ENCODE results near the gene PLA2G1B. TPM values are rescaled to one million over a fixed set of nuclear protein-coding genes. Genes with fewer than 3 reads are reported as not detected.
A peak's percentile ranks its signal among the peaks of the same experiment; 100 is the strongest.

PLA2G1B gene
- total and polyA plus RNA-seq, 4 donors, result 6.5 to 193 (median 29.1) TPM

DNA sequence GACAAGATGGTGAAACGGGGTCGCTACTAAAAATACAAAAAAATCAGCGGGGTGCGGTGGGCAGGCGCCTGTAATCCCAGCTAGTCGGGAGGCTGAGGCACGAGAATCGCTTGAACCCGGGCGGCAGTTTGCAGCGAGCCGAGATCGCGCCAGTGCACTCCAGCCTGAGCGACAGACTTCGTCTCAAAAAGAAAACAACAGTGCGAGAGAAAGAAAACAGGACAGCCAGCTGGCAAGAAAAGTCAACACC, 35.2 kb downstream of the PLA2G1B start:
- peak overlapping the region; percentile 45 for H3K4me3 ChIP-seq
- H3K36me3 ChIP-seq (ENCODE audit: control insufficient read depth in 4 of 4, insufficient read depth in 4 of 4, low read length in 4 of 4), result no peaks in the 10 kb centered on the region
- H3K4me1 ChIP-seq (ENCODE audit: control insufficient read depth in 5 of 5, insufficient read depth in 5 of 5, low read length in 5 of 5), result peaks cover 0 to 21% (median 0%) of the 10 kb centered on the region in 5 donors
- no peaks in the 10 kb centered on the region for H3K27me3 ChIP-seq (ENCODE audit: control insufficient read depth in 3 of 3, insufficient read depth in 3 of 3, low read length in 2 of 3)
- 0 to 1% methylated on average over 17 of the region's 17 CpGs for WGBS, 2 donors
- DNase-seq (no peak), ATAC-seq (ENCODE audit: insufficient read depth, low FRiP score) (no peak)
- TF ChIP-seq, protein P1, sequence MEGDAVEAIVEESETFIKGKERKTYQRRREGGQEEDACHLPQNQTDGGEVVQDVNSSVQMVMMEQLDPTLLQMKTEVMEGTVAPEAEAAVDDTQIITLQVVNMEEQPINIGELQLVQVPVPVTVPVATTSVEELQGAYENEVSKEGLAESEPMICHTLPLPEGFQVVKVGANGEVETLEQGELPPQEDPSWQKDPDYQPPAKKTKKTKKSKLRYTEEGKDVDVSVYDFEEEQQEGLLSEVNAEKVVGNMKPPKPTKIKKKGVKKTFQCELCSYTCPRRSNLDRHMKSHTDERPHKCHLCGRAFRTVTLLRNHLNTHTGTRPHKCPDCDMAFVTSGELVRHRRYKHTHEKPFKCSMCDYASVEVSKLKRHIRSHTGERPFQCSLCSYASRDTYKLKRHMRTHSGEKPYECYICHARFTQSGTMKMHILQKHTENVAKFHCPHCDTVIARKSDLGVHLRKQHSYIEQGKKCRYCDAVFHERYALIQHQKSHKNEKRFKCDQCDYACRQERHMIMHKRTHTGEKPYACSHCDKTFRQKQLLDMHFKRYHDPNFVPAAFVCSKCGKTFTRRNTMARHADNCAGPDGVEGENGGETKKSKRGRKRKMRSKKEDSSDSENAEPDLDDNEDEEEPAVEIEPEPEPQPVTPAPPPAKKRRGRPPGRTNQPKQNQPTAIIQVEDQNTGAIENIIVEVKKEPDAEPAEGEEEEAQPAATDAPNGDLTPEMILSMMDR (IDR thresholded peaks at IDR 0.05; ENCODE audit: control extremely low read depth, extremely low read depth), result no peak
- H3K9ac ChIP-seq (ENCODE audit: insufficient read depth in 1 of 2, low read length in 2 of 2), result peak overlapping the region; percentile 98 to 100
- H3K9me3 ChIP-seq (ENCODE audit: control insufficient read depth in 4 of 4, insufficient read depth in 3 of 4, low read length in 3 of 4), result no peaks in the 10 kb centered on the region
- peak overlapping the region; percentile 97 to 98 for H3K27ac ChIP-seq (ENCODE audit: low read depth in 1 of 2, low read length in 1 of 2)

DNA sequence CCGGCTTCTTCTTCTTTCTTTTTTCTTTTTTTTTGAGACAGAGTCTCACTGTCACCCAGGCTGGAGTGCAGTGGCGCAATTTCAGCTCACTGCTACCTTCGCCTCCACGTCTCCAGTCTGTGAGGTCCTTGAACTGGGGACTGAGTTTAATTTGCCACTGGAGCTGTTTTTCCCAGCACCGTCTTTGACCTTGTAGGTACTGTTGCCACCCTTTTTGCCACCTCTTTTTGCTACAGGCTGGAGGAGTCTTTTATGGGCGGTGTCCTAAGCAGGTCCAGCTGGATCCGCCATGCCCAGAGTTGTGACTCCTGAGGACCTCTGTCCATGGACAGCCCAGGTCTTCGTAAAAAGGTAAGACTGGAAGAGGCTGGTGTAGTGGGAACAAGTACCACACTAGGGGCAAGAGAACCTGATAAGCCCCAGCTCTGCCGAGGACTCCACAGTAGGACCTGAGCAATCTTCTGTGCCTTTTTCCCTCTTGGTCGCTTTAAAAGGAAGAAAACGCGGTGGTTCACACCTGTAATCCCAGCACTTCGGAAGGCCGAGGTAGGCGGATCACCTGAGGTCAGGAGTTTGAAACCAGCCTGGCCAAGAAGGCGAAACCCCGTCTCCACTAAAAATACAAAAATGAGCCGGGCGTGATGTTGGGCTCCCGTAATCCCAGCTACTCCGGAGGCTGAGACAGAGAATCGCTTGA, 36.8 kb downstream of the PLA2G1B start:
- TF ChIP-seq, protein P1 (IDR thresholded peaks at IDR 0.05; ENCODE audit: control extremely low read depth, extremely low read depth), result no peak
- ATAC-seq (ENCODE audit: insufficient read depth, low FRiP score) (no peak), DNase-seq (peak; percentile 23 to 40 (median 29))
- peaks cover 0 to 21% (median 1%) of the 10 kb centered on the region in 5 donors for H3K4me1 ChIP-seq (ENCODE audit: control insufficient read depth in 5 of 5, insufficient read depth in 5 of 5, low read length in 5 of 5)
- H3K27ac ChIP-seq (ENCODE audit: low read depth in 1 of 2, low read length in 1 of 2), result peak overlapping the region; percentile 62 to 98
- peak overlapping the region; percentile 7 to 100 for H3K9ac ChIP-seq (ENCODE audit: insufficient read depth in 1 of 2, low read length in 2 of 2)
- H3K4me3 ChIP-seq, result no peak overlapping the region
- 22 to 23% methylated on average over 22 of the region's 22 CpGs for WGBS, 2 donors
- no peaks in the 10 kb centered on the region for H3K27me3 ChIP-seq (ENCODE audit: control insufficient read depth in 3 of 3, insufficient read depth in 3 of 3, low read length in 2 of 3)
- no peaks in the 10 kb centered on the region for H3K36me3 ChIP-seq (ENCODE audit: control insufficient read depth in 4 of 4, insufficient read depth in 4 of 4, low read length in 4 of 4)
- no peaks in the 10 kb centered on the region for H3K9me3 ChIP-seq (ENCODE audit: control insufficient read depth in 4 of 4, insufficient read depth in 3 of 4, low read length in 3 of 4)

DNA sequence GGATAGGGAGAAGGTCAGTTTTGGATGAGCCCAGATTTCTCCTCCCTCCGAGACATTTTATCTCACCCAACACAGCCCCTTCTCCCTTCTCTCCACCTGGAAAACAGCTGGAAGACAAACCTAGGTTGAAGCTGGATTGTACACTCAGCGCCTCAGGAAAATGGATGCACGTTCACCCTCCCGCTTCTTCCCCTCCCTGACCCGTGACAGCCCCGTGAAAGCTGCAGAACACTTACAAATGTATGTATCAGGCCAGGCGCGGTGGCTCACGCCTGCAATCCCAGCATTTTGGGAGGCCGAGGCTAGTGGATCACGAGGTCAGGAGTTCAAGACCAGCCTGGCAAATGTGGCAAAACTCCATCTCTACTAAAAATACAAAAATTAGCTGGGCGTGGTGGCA, 40.1 kb downstream of the PLA2G1B start:
- Histone ChIP-seq H3K4me3 (no peak overlapping the region), H3K9ac (ENCODE audit: insufficient read depth in 1 of 2, low read length in 2 of 2) (no peak overlapping the region), H3K36me3 (ENCODE audit: control insufficient read depth in 4 of 4, insufficient read depth in 4 of 4, low read length in 4 of 4) (no peaks in the 10 kb centered on the region), H3K4me1 (ENCODE audit: control insufficient read depth in 5 of 5, insufficient read depth in 5 of 5, low read length in 5 of 5) (peaks cover 0 to 10% (median 1%) of the 10 kb centered on the region in 5 donors), H3K27ac (ENCODE audit: low read depth in 1 of 2, low read length in 1 of 2) (no peak overlapping the region), H3K27me3 (ENCODE audit: control insufficient read depth in 3 of 3, insufficient read depth in 3 of 3, low read length in 2 of 3) (no peaks in the 10 kb centered on the region), H3K9me3 (ENCODE audit: control insufficient read depth in 4 of 4, insufficient read depth in 3 of 4, low read length in 3 of 4) (no peaks in the 10 kb centered on the region)
- DNase-seq, result no peak
- WGBS, 2 donors, result 85 to 90% methylated on average over 12 of the region's 12 CpGs
- TF ChIP-seq, protein P1 (IDR thresholded peaks at IDR 0.05; ENCODE audit: control extremely low read depth, extremely low read depth), result no peak
- no peak for ATAC-seq (ENCODE audit: insufficient read depth, low FRiP score)

All from lung (tissue), 12 donors.